Measurements from ENCODE around the gene UGT2B17. TPM values are rescaled to one million over a fixed set of nuclear protein-coding genes. Genes with fewer than 3 reads are reported as not detected.
"Not testable (repeated sequence)": the region's sequence is repeated elsewhere in the genome, so short reads cannot be mapped to it uniquely, and the experiment has no call there.

UGT2B17 gene
- total RNA-seq, 2 experiments from 2014 or later = not detected

DNA sequence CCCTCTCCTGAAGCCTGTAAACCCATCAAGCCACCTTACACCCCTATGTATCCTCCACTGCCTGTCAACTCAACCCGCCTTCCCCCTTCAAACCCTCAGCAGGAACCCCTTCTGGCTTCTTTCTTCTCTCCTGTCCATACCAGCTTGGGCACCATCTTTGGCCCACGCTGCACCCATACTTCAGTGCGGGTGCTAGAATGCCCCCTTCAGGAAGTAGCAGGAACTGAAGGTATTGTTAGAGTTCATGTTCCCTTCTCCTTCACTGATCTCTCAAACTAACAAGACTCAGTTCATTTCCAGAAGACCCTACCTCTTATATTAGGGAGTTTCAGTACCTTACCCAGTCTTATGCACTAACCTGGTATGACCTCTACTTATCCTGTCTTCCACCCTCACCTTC lies 1.5 kb upstream of the UGT2B17 start:
- Histone ChIP-seq H3K4me1 (ENCODE audit: insufficient read depth, low read length, poor library complexity, severe bottlenecking) (peaks cover 10% of the 10 kb centered on the region), H2AFZ (ENCODE audit: low read length) (no peak overlapping the region), H4K20me1 (ENCODE audit: insufficient read depth, low read length) (no peaks in the 10 kb centered on the region), H3K36me3 (ENCODE audit: insufficient read depth, low read length) (no peaks in the 10 kb centered on the region), H3K79me2 (ENCODE audit: insufficient read depth, low read depth, low read length) (no peaks in the 10 kb centered on the region), H3K4me3 (ENCODE audit: low read depth, low read length, poor library complexity, severe bottlenecking) (no peak overlapping the region), H3K9me2 (ENCODE audit: insufficient read depth, low read length) (no peaks in the 10 kb centered on the region), H3K4me2 (ENCODE audit: low read length) (no peak overlapping the region), H3K27ac (ENCODE audit: low read depth, low read length, poor library complexity, severe bottlenecking) (no peak overlapping the region), H3K9me3 (ENCODE audit: low read length) (no peaks in the 10 kb centered on the region)
- TF ChIP-seq EZH2phosphoT487 (IDR thresholded peaks at IDR 0.05; ENCODE audit: borderline replicate concordance, low read depth, low read length) (no peak), CTCF (conservative IDR thresholded peaks at IDR 0.05; ENCODE audit: low read length) (peak; percentile 53)
- intact Hi-C loops (cut with micrococcal nuclease; ENCODE audit: unreplicated experiment) = no loop called here
- DNase-seq (ENCODE audit: low spot score) = no peak
- BruUV-seq (replicated peaks) = no TSS peak
- ChIA-PET POLR2A (interaction anchor here (0.7 kb wide), 1 partner anchor 11 kb away, joined by 4 read pairs; no protein-coding TSS in a partner anchor), CTCF (ENCODE audit: unreplicated experiment) (no interaction called here)

DNA sequence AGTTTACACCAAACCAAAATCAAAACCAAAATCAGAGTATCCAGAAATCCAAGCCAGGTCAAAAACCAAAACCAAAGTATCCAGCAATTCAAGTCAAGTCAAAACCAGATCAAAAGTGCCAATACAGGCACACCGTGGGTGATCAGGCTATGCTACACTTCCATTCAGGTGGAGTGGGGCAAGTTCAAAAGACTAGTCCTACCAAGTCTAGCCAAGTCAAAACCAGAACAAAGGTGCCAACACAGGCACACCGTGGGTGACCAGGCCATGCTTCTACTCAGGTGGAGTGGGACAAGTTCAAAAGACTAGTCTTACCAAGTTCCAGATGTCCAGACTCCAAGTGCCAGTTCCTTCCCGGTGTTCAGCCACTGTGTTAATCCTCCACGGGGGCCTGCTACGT lies 486 bp downstream of the UGT2B17 start:
- H3K4me2 ChIP-seq (ENCODE audit: low read length); CTCF ChIA-PET (ENCODE audit: unreplicated experiment); H4K20me1 ChIP-seq (ENCODE audit: insufficient read depth, low read length); H3K27ac ChIP-seq (ENCODE audit: low read depth, low read length, poor library complexity, severe bottlenecking); DNase-seq (ENCODE audit: low spot score); H3K9me3 ChIP-seq (ENCODE audit: low read length); H3K9me2 ChIP-seq (ENCODE audit: insufficient read depth, low read length); H3K4me3 ChIP-seq (ENCODE audit: low read depth, low read length, poor library complexity, severe bottlenecking); H3K4me1 ChIP-seq (ENCODE audit: insufficient read depth, low read length, poor library complexity, severe bottlenecking); BruUV-seq (replicated peaks); H3K79me2 ChIP-seq (ENCODE audit: insufficient read depth, low read depth, low read length); intact Hi-C loops (cut with micrococcal nuclease; ENCODE audit: unreplicated experiment); POLR2A ChIA-PET; H3K36me3 ChIP-seq (ENCODE audit: insufficient read depth, low read length): not testable (repeated sequence)
- H2AFZ ChIP-seq (ENCODE audit: low read length) = peak overlapping the region; percentile 66; the same call in 1 of the 2 replicates

- Histone ChIP-seq H3K36me3 (ENCODE audit: insufficient read depth, low read length) (no peaks in the 10 kb centered on the region), H2AFZ (ENCODE audit: low read length) (no peak overlapping the region), H3K27ac (ENCODE audit: low read depth, low read length, poor library complexity, severe bottlenecking) (no peak overlapping the region), H3K4me2 (ENCODE audit: low read length) (no peak overlapping the region), H3K4me3 (ENCODE audit: low read depth, low read length, poor library complexity, severe bottlenecking) (no peak overlapping the region), H3K79me2 (ENCODE audit: insufficient read depth, low read depth, low read length) (no peaks in the 10 kb centered on the region), H3K9me2 (ENCODE audit: insufficient read depth, low read length) (no peaks in the 10 kb centered on the region), H3K9me3 (ENCODE audit: low read length) (no peaks in the 10 kb centered on the region), H3K4me1 (ENCODE audit: insufficient read depth, low read length, poor library complexity, severe bottlenecking) (peaks cover 10% of the 10 kb centered on the region), H4K20me1 (ENCODE audit: insufficient read depth, low read length) (no peaks in the 10 kb centered on the region)
- ChIA-PET CTCF (ENCODE audit: unreplicated experiment) (no interaction called here), POLR2A (no interaction called here)
- DNase-seq (ENCODE audit: low spot score) = no peak
- intact Hi-C loops (cut with micrococcal nuclease; ENCODE audit: unreplicated experiment) = no loop called here
- TF ChIP-seq CTCF (conservative IDR thresholded peaks at IDR 0.05; ENCODE audit: low read length) (no peak), EZH2phosphoT487 (IDR thresholded peaks at IDR 0.05; ENCODE audit: borderline replicate concordance, low read depth, low read length) (no peak)
- BruUV-seq (replicated peaks) = no TSS peak
These were observed 1.0 kb downstream of the UGT2B17 start for GRCh38 chr4:68575081-68575480.
